HCT116 (cell line): ENCODE measurements around the gene DNAJC18. TPM values are rescaled to one million over a fixed set of nuclear protein-coding genes. Genes with fewer than 3 reads are reported as not detected.

Experiments used
- ATAC-seq: fragments of 200-7000 bp; cut with Tn5 transposase; 2 replicates; pipeline ENCODE4 v1.9.1; 2020; ENCODE audit warnings: mild to moderate bottlenecking, moderate library complexity
- BruUV-seq: library from RNA; stranded (reverse); fragments of 400-500 nt; replicated peaks from 2 replicates; lab custom pipeline; 2021; lab: Mats Ljungman, UMichigan
- CTCF ChIA-PET: fragments of 300-600 bp; sonication (Branson Sonifier 250); formaldehyde crosslinking; loops from one replicate; lab custom pipeline; 2021; ENCODE audit warnings: antibody characterized with exemption; lab: Charles Lee
- POLR2A ChIA-PET: fragments of 300-600, 350-600 bp; sonication (Branson Sonifier 250); formaldehyde crosslinking; loops from one replicate; lab custom pipeline; 2021; ENCODE audit warnings: antibody characterized with exemption; lab: Charles Lee
- RAD21 ChIA-PET, 2 experiments: fragments of 300-600 bp; sonication (Branson Sonifier 250); formaldehyde crosslinking; loops; one replicate each; lab custom pipeline; 2023; ENCODE audit warnings: low total read pairs in 2 of 2; ENCODE audit not compliant: uncharacterized antibody in 2 of 2, unreplicated experiment in 2 of 2, low non-redundant PET in 1 of 2; lab: Charles Lee
- DNase-seq: peaks from one replicate; pipeline ENCODE4 v3.0.0-alpha.2; 2010; ENCODE audit warnings: low read depth, low spot score
- H2AFZ ChIP-seq: fragments of 200-600 bp; shearing (Covaris generic), sonication (generic); 2 replicates; pipeline ENCODE4 v1.6.1; 2017; ENCODE audit warnings: low read depth, mixed run types, mixed read lengths, antibody characterized with exemption, low read length; ENCODE audit not compliant: poor library complexity, severe bottlenecking
- H3K27ac ChIP-seq: 2 replicates; pipeline ENCODE4 v1.5.1; 2012; ENCODE audit warnings: low read depth, low read length
- H3K27me3 ChIP-seq: fragments of 200-600 bp; sonication (generic); 2 replicates; pipeline ENCODE4 v1.6.1; 2016; ENCODE audit warnings: mixed run types, low read length, mixed read lengths; ENCODE audit not compliant: insufficient read depth
- H3K36me3 ChIP-seq, 2 experiments: fragments of 200-500 bp in 1 of 2; fragments of 200-600 bp in 1 of 2; sonication (Bioruptor generic) in 1 of 2; sonication (generic) in 1 of 2; 2 replicates each; pipeline versions ENCODE4 v1.5.1 to v1.6.1; 2014 to 2016; ENCODE audit warnings: low read length in 2 of 2, inconsistent platforms in 1 of 2, mixed read lengths in 1 of 2, mixed run types in 1 of 2; ENCODE audit not compliant: insufficient read depth in 2 of 2, control insufficient read depth in 1 of 2
- H3K4me1 ChIP-seq, 2 experiments: fragments of 200-600 bp in 1 of 2; sonication (generic) in 1 of 2; 2 replicates each; pipeline versions ENCODE4 v1.5.1 to v1.6.1; 2012 to 2017; ENCODE audit warnings: low read length in 2 of 2, inconsistent platforms in 1 of 2, mild to moderate bottlenecking in 1 of 2, mixed read lengths in 1 of 2, mixed run types in 1 of 2, moderate library complexity in 1 of 2; ENCODE audit not compliant: insufficient read depth in 2 of 2, control insufficient read depth in 1 of 2
- H3K4me2 ChIP-seq: fragments of 200-600 bp; sonication (generic); 2 replicates; pipeline ENCODE4 v1.6.1; 2017; ENCODE audit warnings: mixed run types, low read length, mixed read lengths
- H3K4me3 ChIP-seq, 2 experiments: fragments of 200-600 bp in 1 of 2; sonication (generic) in 1 of 2; replicated peaks in 1 of 2; 2 replicates each; pipeline ENCODE4 v1.5.1; 2011 to 2016; ENCODE audit warnings: low read length in 2 of 2, control low read depth in 1 of 2, low read depth in 1 of 2, mild to moderate bottlenecking in 1 of 2, mixed read lengths in 1 of 2, mixed run types in 1 of 2
- H3K79me2 ChIP-seq: fragments of 200-600 bp; sonication (generic); 2 replicates; pipeline ENCODE4 v1.6.1; 2017; ENCODE audit warnings: mild to moderate bottlenecking, mixed run types, low read length, moderate library complexity, mixed read lengths; ENCODE audit not compliant: insufficient read depth
- H3K9ac ChIP-seq: fragments of 200-600 bp; sonication (generic); 2 replicates; pipeline ENCODE4 v1.6.1; 2016; ENCODE audit warnings: low read length, mixed read lengths
- H3K9me2 ChIP-seq: fragments of 200-600 bp; sonication (generic), shearing (Covaris generic); 2 replicates; pipeline ENCODE4 v1.6.1; 2017; ENCODE audit warnings: mixed run types, mild to moderate bottlenecking, moderate library complexity; ENCODE audit not compliant: insufficient read depth
- H3K9me3 ChIP-seq, 2 experiments: fragments of 200-500 bp in 1 of 2; fragments of 200-600 bp in 1 of 2; sonication (Bioruptor generic) in 1 of 2; sonication (generic) in 1 of 2; 2 replicates each; pipeline ENCODE4 v1.6.1; 2014 to 2017; ENCODE audit warnings: low read length in 2 of 2, mixed read lengths in 2 of 2, inconsistent platforms in 1 of 2, low read depth in 1 of 2, mild to moderate bottlenecking in 1 of 2, mixed run types in 1 of 2, moderate library complexity in 1 of 2; ENCODE audit not compliant: control insufficient read depth in 1 of 2, insufficient read depth in 1 of 2
- H4K20me1 ChIP-seq: fragments of 200-600 bp; sonication (generic), shearing (Covaris generic); 2 replicates; pipeline ENCODE4 v1.6.1; 2017; ENCODE audit warnings: mixed run types, mild to moderate bottlenecking, moderate library complexity; ENCODE audit not compliant: insufficient read depth
- CBX3 ChIP-seq: IDR thresholded peaks from 2 replicates; pipeline ENCODE4 v1.6.1; 2012; ENCODE audit warnings: low read depth
- CEBPB ChIP-seq: IDR thresholded peaks from 2 replicates; pipeline ENCODE4 v1.6.1; 2012; ENCODE audit warnings: low read depth
- EGR1 ChIP-seq: IDR thresholded peaks from 2 replicates; pipeline ENCODE4 v1.6.1; 2012; ENCODE audit warnings: low read depth
- EZH2 ChIP-seq: fragments of 200-600 bp; sonication (generic); IDR thresholded peaks from 2 replicates; pipeline ENCODE4 v1.6.1; 2017; ENCODE audit warnings: antibody characterized with exemption, mixed run types
- MAX ChIP-seq: IDR thresholded peaks from 2 replicates; pipeline ENCODE4 v1.6.1; 2012
- POLR2A ChIP-seq: IDR thresholded peaks from 2 replicates; pipeline ENCODE4 v1.7.0; 2011; ENCODE audit warnings: borderline replicate concordance; ENCODE audit not compliant: insufficient read depth, insufficient read length; ENCODE audit errors: extremely low read depth
- POLR2AphosphoS5 ChIP-seq: IDR thresholded peaks from 2 replicates; pipeline ENCODE4 v1.6.1; 2011; ENCODE audit warnings: mild to moderate bottlenecking, low read depth, low read length, moderate library complexity
- RAD21 ChIP-seq: IDR thresholded peaks from 2 replicates; pipeline ENCODE4 v1.6.1; 2012; ENCODE audit warnings: low read depth, mild to moderate bottlenecking
- SIN3A ChIP-seq: IDR thresholded peaks from 2 replicates; pipeline ENCODE4 v1.6.1; 2012; ENCODE audit warnings: low read depth
- SP1 ChIP-seq: IDR thresholded peaks from 2 replicates; pipeline ENCODE4 v1.6.1; 2012; ENCODE audit warnings: low read depth
- SRF ChIP-seq: IDR thresholded peaks from 2 replicates; pipeline ENCODE4 v1.6.1; 2012; ENCODE audit warnings: low read depth
- TCF7L2 ChIP-seq: IDR thresholded peaks from 2 replicates; pipeline ENCODE4 v1.7.0; 2011; ENCODE audit warnings: borderline replicate concordance, inconsistent platforms; ENCODE audit not compliant: insufficient read depth, insufficient read length; ENCODE audit errors: extremely low read depth
- YY1 ChIP-seq: IDR thresholded peaks from 2 replicates; pipeline ENCODE4 v1.6.1; 2011; ENCODE audit warnings: low read length, low read depth, moderate library complexity, mild to moderate bottlenecking; ENCODE audit not compliant: insufficient replicate concordance; ENCODE audit errors: extremely low read depth
- ZFX ChIP-seq: fragments of 450-650 bp; IDR thresholded peaks from 2 replicates; pipeline ENCODE4 v1.6.1; 2017
- intact Hi-C: fragments of 100-400 bp; cut with micrococcal nuclease; formaldehyde crosslinking; loops from 2 replicates; pipeline ENCODE4 v1.10.0; 2022
- total RNA-seq: library from RNA; stranded (reverse); gene quantifications from one replicate; pipeline ENCODE4 v1.2.1, GENCODE V29; 2021; ENCODE audit not compliant: unreplicated experiment

The DNAJC18 gene
- total RNA-seq, 1 experiment from 2014 or later = 5.7 TPM

- Histone ChIP-seq H2AFZ (peak overlapping the region; percentile 41), H3K9me3 (no peaks in the 10 kb centered on the region), H3K27me3 (no peaks in the 10 kb centered on the region), H3K9me2 (no peaks in the 10 kb centered on the region), H3K9ac (peak overlapping the region; percentile 64), H3K4me3 (peak overlapping the region; percentile 49 to 58), H3K4me1 (peaks cover 11 to 19% of the 10 kb centered on the region in 2 experiments), H3K4me2 (peak overlapping the region; percentile 70), H3K79me2 (no peaks in the 10 kb centered on the region), H3K36me3 (no peaks in the 10 kb centered on the region), H4K20me1 (no peaks in the 10 kb centered on the region), H3K27ac (peak overlapping the region; percentile 92)
- ChIA-PET POLR2A (interaction anchor here (1.0 kb wide), 1 partner anchor 12 kb away, joined by 4 read pairs; no protein-coding TSS in a partner anchor), RAD21 (no interaction called here), CTCF (interaction anchor here (0.7 to 1.0 kb wide), 3 partner anchors 11 to 564 kb away, joined by 3 to 4 read pairs (median 3); no protein-coding TSS in a partner anchor)
- TF ChIP-seq MAX (no peak), CEBPB (no peak), RAD21 (no peak), ZFX (no peak)
- BruUV-seq = TSS peak; percentile 75
- intact Hi-C loops = no loop called here
- DNase-seq (no peak), ATAC-seq (peak; percentile 2; the same call in 1 of the 2 replicates)
These were observed 34.9 kb downstream of the DNAJC18 start for GRCh38 chr5:139404484-139404840.

- Histone ChIP-seq H3K9ac (peak within 1 kb of the TSS; percentile 64), H3K4me3 (peak within 1 kb of the TSS; percentile 49 to 58), H2AFZ (peak within 1 kb of the TSS; percentile 41), H3K27ac (peak within 1 kb of the TSS; percentile 92), H3K36me3 (no peaks in the 10 kb centered on the region), H3K4me1 (peaks cover 11 to 19% of the 10 kb centered on the region in 2 experiments), H3K9me3 (no peaks in the 10 kb centered on the region), H3K4me2 (peak within 1 kb of the TSS; percentile 70), H3K79me2 (no peaks in the 10 kb centered on the region), H3K9me2 (no peaks in the 10 kb centered on the region), H4K20me1 (no peaks in the 10 kb centered on the region), H3K27me3 (no peaks in the 10 kb centered on the region)
- DNase-seq (peak; percentile 88), ATAC-seq (peak; percentile 93)
- no TSS peak for BruUV-seq
- ChIA-PET RAD21 (no interaction called here), CTCF (interaction anchor here (0.6 to 1.8 kb wide), 9 partner anchors 11 to 564 kb away, joined by 3 to 4 read pairs (median 3); no protein-coding TSS in a partner anchor), POLR2A (interaction anchor here (1.0 kb wide), 2 partner anchors 12 to 110 kb away, joined by 3 to 4 read pairs; partner anchors contain the start of gene MATR3)
- intact Hi-C loops = no loop called here
- no peak for TF ChIP-seq TCF7L2
- peak; percentile 95 for TF ChIP-seq SP1
- peak; percentile 54; the same call in 1 of the 2 replicates for TF ChIP-seq SIN3A
- TF ChIP-seq POLR2AphosphoS5 = peak; percentile 42; the same call in 1 of the 2 replicates
- peak; percentile 90 for TF ChIP-seq YY1
- TF ChIP-seq MAX = peak; percentile 91
- TF ChIP-seq CBX3 = peak; percentile 68; the same call in 1 of the 2 replicates
- peak; percentile 100 for TF ChIP-seq EGR1
- TF ChIP-seq SRF = peak; percentile 69; the same call in 1 of the 2 replicates
- no peak for TF ChIP-seq POLR2A
- no peak for TF ChIP-seq EZH2
These were observed 35.4 kb downstream of the DNAJC18 start, which contains the start of gene SPATA24 for GRCh38 chr5:139403787-139404483. TSS of gene SPATA24 (minus strand) at chr5:139404089. CDS start at chr5:139404060, 29 bp downstream.
